GM21737 (cell line): ENCODE measurements around the gene ARHGAP25.

Experiments
- ATAC-seq: cut with Tn5 transposase; IDR thresholded peaks from one replicate; pipeline ENCODE4 v1.9.1; 2021; ENCODE audit warnings: mild to moderate bottlenecking, moderate library complexity; ENCODE audit not compliant: unreplicated experiment

The ARHGAP25 gene

GRCh38 chr2:68855550-68855949, 120.9 kb downstream of the ARHGAP25 start:
- no peak for ATAC-seq

DNA sequence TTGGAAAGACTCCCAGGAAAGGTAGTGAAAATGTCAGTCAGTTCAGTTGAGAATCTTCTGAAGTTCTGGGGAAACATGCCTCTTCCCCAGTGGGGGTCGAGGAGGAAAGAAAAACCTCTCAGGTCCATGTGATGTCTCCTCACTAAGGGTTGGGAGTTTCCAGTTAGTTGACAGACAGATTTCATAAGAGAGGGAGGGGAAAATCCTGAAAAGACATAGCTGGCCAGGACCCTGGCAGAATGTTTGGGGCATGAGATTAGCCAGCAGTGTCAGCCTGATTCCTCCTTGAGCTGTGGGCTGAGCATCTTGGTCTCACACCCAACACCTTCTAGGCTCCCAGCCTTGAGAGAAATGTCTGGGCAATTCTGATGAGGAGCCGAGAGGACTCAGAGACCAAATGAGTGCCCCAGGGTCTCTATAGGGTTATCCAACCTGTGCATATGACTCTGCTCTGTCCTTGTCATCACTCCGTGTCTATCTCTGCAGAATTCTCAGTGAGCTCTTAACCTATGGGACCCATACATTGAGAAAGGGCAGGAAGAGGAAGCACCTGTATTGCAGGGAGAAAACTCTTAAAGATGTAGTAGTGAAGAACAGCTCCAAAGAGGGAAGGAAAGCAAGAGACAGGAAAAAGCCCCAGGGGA, 122.7 kb downstream of the ARHGAP25 start:
- ATAC-seq, result no peak

- no peak for ATAC-seq
These were observed 123.3 kb downstream of the ARHGAP25 start for GRCh38 chr2:68857855-68858456.

- ATAC-seq, result no peak
These were observed 125.5 kb downstream of the ARHGAP25 start for GRCh38 chr2:68860111-68860510.

GRCh38 chr2:68861330-68861729, 126.7 kb downstream of the ARHGAP25 start:
- ATAC-seq, result no peak

GRCh38 chr2:68862889-68863288, 128.3 kb downstream of the ARHGAP25 start:
- ATAC-seq, result no peak

DNA sequence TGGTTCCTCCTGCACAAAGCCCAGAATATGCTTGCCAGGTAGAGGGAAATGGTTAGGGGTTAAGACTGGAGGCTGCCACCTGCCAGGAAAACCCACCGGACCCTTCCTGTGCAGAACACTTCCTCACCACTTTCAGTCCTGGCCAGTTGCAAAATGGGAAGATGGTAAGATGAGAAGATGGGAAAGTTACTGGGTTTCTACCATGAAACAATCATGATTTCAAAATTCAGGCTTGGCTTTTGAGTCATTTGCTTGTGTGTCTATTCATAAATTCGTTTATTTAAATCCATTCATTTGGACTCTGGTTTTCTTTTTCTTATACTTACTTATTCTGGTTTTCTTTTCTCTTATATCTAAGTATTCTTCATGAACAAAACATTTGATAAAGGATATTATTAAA, 129.4 kb downstream of the ARHGAP25 start:
- ATAC-seq, result no peak

GRCh38 chr2:68865108-68865507, 130.5 kb downstream of the ARHGAP25 start:
- no peak for ATAC-seq

- no peak for ATAC-seq
These were observed 135.6 kb downstream of the ARHGAP25 start for GRCh38 chr2:68870215-68870614.

DNA sequence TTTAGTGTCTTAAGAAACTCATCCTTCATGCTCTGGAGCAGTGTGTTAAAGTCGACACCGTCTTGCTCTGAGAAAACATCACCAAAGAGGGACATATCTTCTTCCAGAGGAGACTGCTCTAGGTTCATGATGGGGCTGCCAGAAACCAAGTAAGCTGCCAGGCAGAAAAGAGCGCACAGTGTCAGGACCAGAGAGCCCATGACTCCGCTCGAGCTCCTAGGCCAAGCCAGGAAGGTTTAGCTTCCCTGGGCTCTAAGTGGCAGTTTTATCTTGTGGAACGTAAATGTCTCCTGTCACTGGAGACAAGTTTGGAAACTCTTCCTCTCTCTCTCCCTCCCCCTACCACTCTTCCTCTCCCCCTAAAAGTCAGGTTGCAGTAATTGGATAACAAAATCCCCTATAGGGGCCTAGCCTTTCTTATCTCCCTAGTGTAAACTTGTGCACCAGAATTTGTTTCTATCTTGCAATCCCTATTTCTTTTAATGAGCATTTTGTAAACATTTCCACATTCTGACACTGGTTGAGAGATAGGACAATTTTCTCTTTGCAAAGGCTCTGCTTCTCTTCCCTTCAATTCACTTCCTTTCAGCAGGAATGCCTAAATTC, 136.7 kb downstream of the ARHGAP25 start, which contains the start of gene BMP10:
Gene BMP10 (minus strand): TSS at position 239 of the 606 bp plus-strand sequence. CDS start 39 bp downstream, at position 200.
- ATAC-seq, result no peak
